HEK293T (cell line): ENCODE data around the gene FAM3D.

Source experiments
- BHLHE40 ChIP-seq: fragments of 450-650 bp; IDR thresholded peaks from 2 replicates; pipeline ENCODE4 v1.6.1; 2016; ENCODE audit warnings: mild to moderate bottlenecking, moderate library complexity, borderline replicate concordance
- FOXK2 ChIP-seq: fragments of 450-650 bp; IDR thresholded peaks from 2 replicates; pipeline ENCODE4 v1.6.1; 2016; ENCODE audit warnings: mild to moderate bottlenecking
- HDGF ChIP-seq: fragments of 450-650 bp; IDR thresholded peaks from 2 replicates; pipeline ENCODE4 v1.6.1; 2017; ENCODE audit warnings: antibody characterized with exemption, borderline replicate concordance
- LEF1 ChIP-seq: fragments of 450-650 bp; IDR thresholded peaks from 2 replicates; pipeline ENCODE4 v1.6.1; 2017; ENCODE audit warnings: mild to moderate bottlenecking, borderline replicate concordance
- NFRKB ChIP-seq: fragments of 450-650 bp; IDR thresholded peaks from 2 replicates; pipeline ENCODE4 v1.6.1; 2016; ENCODE audit warnings: mild to moderate bottlenecking, moderate library complexity
- SP1 ChIP-seq: fragments of 450-650 bp; IDR thresholded peaks from 2 replicates; pipeline ENCODE4 v1.6.1; 2017
- SUZ12 ChIP-seq: fragments of 450-650 bp; IDR thresholded peaks from 2 replicates; pipeline ENCODE4 v1.6.1; 2016; ENCODE audit warnings: mild to moderate bottlenecking
- TARDBP ChIP-seq: fragments of 450-650 bp; IDR thresholded peaks from 2 replicates; pipeline ENCODE4 v1.6.1; 2016
- ZNF384 ChIP-seq: fragments of 450-650 bp; IDR thresholded peaks from 2 replicates; pipeline ENCODE4 v1.6.1; 2016
- TF ChIP-seq, protein P1 (sequence below): fragments of 450-650 bp; IDR thresholded peaks from 2 replicates; pipeline ENCODE4 v1.6.1; 2016

DNA sequence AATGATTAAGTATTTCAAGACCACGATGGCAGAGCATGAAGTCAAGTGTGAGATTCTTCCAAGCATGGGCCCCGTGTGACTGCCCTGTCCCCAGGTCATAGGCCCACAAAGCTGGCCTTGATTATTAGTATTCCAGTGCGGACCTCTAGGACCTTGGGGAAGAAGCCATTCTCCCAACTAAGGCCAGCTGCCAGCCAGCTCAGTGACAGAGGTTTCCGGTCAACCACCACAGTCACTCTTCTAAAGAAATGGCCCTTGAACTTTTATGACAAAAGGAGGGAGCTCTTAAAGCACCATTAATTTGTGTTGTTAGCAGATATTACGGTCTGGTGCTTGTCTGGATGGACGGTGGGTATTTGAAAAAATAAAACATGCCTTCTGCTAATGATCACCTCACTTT, 28.0 kb downstream of the FAM3D start:
- TF ChIP-seq NFRKB (no peak), HDGF (no peak), SP1 (no peak), TARDBP (no peak), ZNF384 (no peak), SUZ12 (no peak), LEF1 (no peak), FOXK2 (no peak), BHLHE40 (no peak)
- TF ChIP-seq, protein P1, sequence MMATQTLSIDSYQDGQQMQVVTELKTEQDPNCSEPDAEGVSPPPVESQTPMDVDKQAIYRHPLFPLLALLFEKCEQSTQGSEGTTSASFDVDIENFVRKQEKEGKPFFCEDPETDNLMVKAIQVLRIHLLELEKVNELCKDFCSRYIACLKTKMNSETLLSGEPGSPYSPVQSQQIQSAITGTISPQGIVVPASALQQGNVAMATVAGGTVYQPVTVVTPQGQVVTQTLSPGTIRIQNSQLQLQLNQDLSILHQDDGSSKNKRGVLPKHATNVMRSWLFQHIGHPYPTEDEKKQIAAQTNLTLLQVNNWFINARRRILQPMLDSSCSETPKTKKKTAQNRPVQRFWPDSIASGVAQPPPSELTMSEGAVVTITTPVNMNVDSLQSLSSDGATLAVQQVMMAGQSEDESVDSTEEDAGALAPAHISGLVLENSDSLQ = no peak
